Keratinocyte (primary cell): ENCODE data around the gene LHX4.

ENCODE experiments used
- EZH2 ChIP-seq: IDR thresholded peaks from one replicate; pipeline ENCODE4 v1.6.1; 2012; ENCODE audit warnings: inconsistent platforms, mild to moderate bottlenecking, low read length, moderate library complexity
- TF ChIP-seq, protein P1 (sequence below), 3 experiments: IDR thresholded peaks in 1 of 3; conservative IDR thresholded peaks in 1 of 3; optimal IDR thresholded peaks in 1 of 3; 2 replicates in 2 of 3; 3 replicates in 1 of 3; pipeline versions ENCODE3 to v1.5.1; 2011; ENCODE audit warnings: low read length in 3 of 3, mild to moderate bottlenecking in 3 of 3, moderate library complexity in 2 of 3, control low read depth in 1 of 3, inconsistent platforms in 1 of 3; ENCODE audit not compliant: insufficient read depth in 2 of 3; ENCODE audit errors: extremely low read depth in 1 of 3

DNA sequence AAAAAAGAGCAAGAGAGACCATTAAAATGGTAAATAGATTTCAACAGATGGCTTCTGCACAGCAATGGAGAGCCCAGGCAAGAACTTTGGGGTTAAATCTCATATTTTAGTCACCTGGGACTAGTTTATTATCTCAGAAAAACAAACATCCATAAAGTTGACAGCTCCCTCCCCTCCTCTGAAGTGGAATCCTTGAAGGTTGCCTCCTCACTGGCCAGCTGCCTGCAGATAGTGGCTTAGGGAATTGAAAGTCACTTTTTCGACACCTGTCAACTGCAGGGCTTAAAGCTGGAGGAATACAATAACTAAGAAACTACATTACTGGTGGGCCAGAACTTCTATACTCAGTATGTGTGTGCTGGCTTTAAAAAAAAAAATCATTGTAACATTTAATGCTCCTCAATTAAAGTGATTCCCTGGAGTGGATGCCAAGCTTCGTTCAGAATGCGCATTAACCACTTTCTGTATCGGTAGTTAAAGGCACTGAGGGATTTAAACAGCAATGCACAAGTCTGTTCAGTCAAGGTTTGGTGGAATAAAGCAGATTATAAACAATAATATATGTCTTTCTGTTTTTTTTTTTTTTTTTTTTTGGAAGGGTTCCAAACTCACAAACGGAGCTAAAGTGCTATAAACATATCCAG is 52.5 kb downstream of the LHX4 start:
- TF ChIP-seq, protein P1, sequence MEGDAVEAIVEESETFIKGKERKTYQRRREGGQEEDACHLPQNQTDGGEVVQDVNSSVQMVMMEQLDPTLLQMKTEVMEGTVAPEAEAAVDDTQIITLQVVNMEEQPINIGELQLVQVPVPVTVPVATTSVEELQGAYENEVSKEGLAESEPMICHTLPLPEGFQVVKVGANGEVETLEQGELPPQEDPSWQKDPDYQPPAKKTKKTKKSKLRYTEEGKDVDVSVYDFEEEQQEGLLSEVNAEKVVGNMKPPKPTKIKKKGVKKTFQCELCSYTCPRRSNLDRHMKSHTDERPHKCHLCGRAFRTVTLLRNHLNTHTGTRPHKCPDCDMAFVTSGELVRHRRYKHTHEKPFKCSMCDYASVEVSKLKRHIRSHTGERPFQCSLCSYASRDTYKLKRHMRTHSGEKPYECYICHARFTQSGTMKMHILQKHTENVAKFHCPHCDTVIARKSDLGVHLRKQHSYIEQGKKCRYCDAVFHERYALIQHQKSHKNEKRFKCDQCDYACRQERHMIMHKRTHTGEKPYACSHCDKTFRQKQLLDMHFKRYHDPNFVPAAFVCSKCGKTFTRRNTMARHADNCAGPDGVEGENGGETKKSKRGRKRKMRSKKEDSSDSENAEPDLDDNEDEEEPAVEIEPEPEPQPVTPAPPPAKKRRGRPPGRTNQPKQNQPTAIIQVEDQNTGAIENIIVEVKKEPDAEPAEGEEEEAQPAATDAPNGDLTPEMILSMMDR (optimal IDR thresholded peaks at IDR 0.05 in 1 of 3, IDR thresholded peaks at IDR 0.05 in 1 of 3, conservative IDR thresholded peaks at IDR 0.05 in 1 of 3; ENCODE audit: extremely low read depth in 1 of 3, insufficient read depth in 2 of 3, low read length in 3 of 3) = no peak
- no peak for TF ChIP-seq EZH2
